HepG2 (cell line): ENCODE data around the gene IRS1. TPM values are rescaled to one million over a fixed set of nuclear protein-coding genes. Genes with fewer than 3 reads are reported as not detected.
A peak's percentile ranks its signal among the peaks of the same experiment; 100 is the strongest.

Source experiments
- ARNT2 ChIP-seq: sonication (generic); formaldehyde crosslinking; IDR thresholded peaks from 2 replicates; pipeline ENCODE4 v1.8.0; 2022; ENCODE audit warnings: mild to moderate bottlenecking, low read depth, missing genetic modification reagents, moderate library complexity
- CEBPG ChIP-seq: IDR thresholded peaks from 2 replicates; pipeline ENCODE4 v1.6.1; 2016
- DR1 ChIP-seq: sonication (generic); formaldehyde crosslinking; IDR thresholded peaks from 2 replicates; pipeline ENCODE4 v1.8.0; 2021; ENCODE audit warnings: mild to moderate bottlenecking, missing genetic modification reagents, inconsistent platforms
- FOXA3 ChIP-seq: IDR thresholded peaks from 2 replicates; pipeline ENCODE4 v1.6.1; 2016; ENCODE audit warnings: missing genetic modification reagents, missing compliant biosample characterization
- HOXA5 ChIP-seq: sonication (generic); formaldehyde crosslinking; IDR thresholded peaks from 2 replicates; pipeline ENCODE4 v1.4.0; 2020; ENCODE audit warnings: missing genetic modification reagents
- MTF1 ChIP-seq: sonication (generic); formaldehyde crosslinking; IDR thresholded peaks from 2 replicates; pipeline ENCODE4 v1.5.0; 2020; ENCODE audit warnings: missing genetic modification reagents
- NBN ChIP-seq: fragments of 450-650 bp; conservative IDR thresholded peaks from 2 replicates; pipeline ENCODE4 v1.6.1; 2017
- NFE2L2 ChIP-seq: fragments of 150-350 bp; IDR thresholded peaks from 2 replicates; pipeline ENCODE4 v1.6.1; 2014; ENCODE audit warnings: low read length
- RFX5 ChIP-seq: IDR thresholded peaks from 2 replicates; pipeline ENCODE4 v1.6.1; 2011; ENCODE audit warnings: low read depth, low read length, improper control_type of control experiment
- TEAD2 ChIP-seq: sonication (generic); formaldehyde crosslinking; IDR thresholded peaks from 2 replicates; pipeline ENCODE4 v1.9.0; 2021; ENCODE audit warnings: missing genetic modification reagents
- TFAP4 ChIP-seq: sonication (generic); IDR thresholded peaks from 2 replicates; pipeline ENCODE4 v1.6.1; 2016; ENCODE audit warnings: low read depth, borderline replicate concordance
- ZBTB20 ChIP-seq: sonication (generic); formaldehyde crosslinking; IDR thresholded peaks from 2 replicates; pipeline ENCODE4 v1.8.1; 2023; ENCODE audit warnings: missing genetic modification reagents, low read depth, mild to moderate bottlenecking, borderline replicate concordance
- ZBTB38 ChIP-seq: sonication (generic); formaldehyde crosslinking; IDR thresholded peaks from 2 replicates; pipeline ENCODE4 v1.5.1; 2020; ENCODE audit warnings: mild to moderate bottlenecking, missing genetic modification reagents
- ZNF432 ChIP-seq: sonication (generic); formaldehyde crosslinking; IDR thresholded peaks from 2 replicates; pipeline ENCODE4 v1.5.0; 2020; ENCODE audit warnings: missing genetic modification reagents, mild to moderate bottlenecking, borderline replicate concordance
- ZNF512 ChIP-seq: sonication (generic); formaldehyde crosslinking; IDR thresholded peaks from 2 replicates; pipeline ENCODE4 v1.4.0; 2020; ENCODE audit warnings: mild to moderate bottlenecking, missing genetic modification reagents
- ZNF552 ChIP-seq: sonication (generic); formaldehyde crosslinking; IDR thresholded peaks from 2 replicates; pipeline ENCODE4 v1.9.0; 2022; ENCODE audit warnings: missing genetic modification reagents, mild to moderate bottlenecking, borderline replicate concordance
- ZNF572 ChIP-seq: sonication (generic); formaldehyde crosslinking; IDR thresholded peaks from 2 replicates; pipeline ENCODE4 v1.5.1; 2020; ENCODE audit warnings: mild to moderate bottlenecking, missing genetic modification reagents
- ZNF879 ChIP-seq: sonication (generic); formaldehyde crosslinking; IDR thresholded peaks from 2 replicates; pipeline ENCODE4 v1.8.1; 2023; ENCODE audit warnings: missing genetic modification reagents
- ZSCAN20 ChIP-seq: sonication (generic); formaldehyde crosslinking; IDR thresholded peaks from 2 replicates; pipeline ENCODE4 v1.4.0; 2020; ENCODE audit warnings: missing genetic modification reagents, mild to moderate bottlenecking, borderline replicate concordance
- polyA plus RNA-seq, 8 experiments: library from polyadenylated mRNA; depleted of rRNA in 3 of 8; stranded (reverse) in 7 of 8; unstranded in 1 of 8; fragments of >200 nt; fragmentation: Illumina TruSeq in 4 of 8; extraction: Trizol in 4 of 8; gene quantifications; 2 replicates each; pipeline versions ENCODE4 v1.2.1 to v1.2.3, GENCODE V29; 2011 to 2016; ENCODE audit warnings: low read depth in 4 of 8, missing spikeins in 1 of 8, mixed read lengths in 1 of 8; ENCODE audit not compliant: insufficient read depth in 1 of 8
- total RNA-seq, 5 experiments: library from RNA; depleted of rRNA; stranded (reverse); fragments of >200 nt; fragmentation: Illumina TruSeq; extraction: Trizol; gene quantifications; 2 replicates each; pipeline ENCODE4 v1.2.3, GENCODE V29; 2016; ENCODE audit warnings: low read depth in 1 of 5
- TF ChIP-seq, protein P1 (sequence below): sonication (generic); formaldehyde crosslinking; IDR thresholded peaks from 2 replicates; pipeline ENCODE4 v1.5.0; 2020; ENCODE audit warnings: mild to moderate bottlenecking, missing genetic modification reagents
- TF ChIP-seq, protein P2 (sequence below): sonication (generic); formaldehyde crosslinking; IDR thresholded peaks from 2 replicates; pipeline ENCODE4 v1.5.1; 2020; ENCODE audit warnings: missing genetic modification reagents, mild to moderate bottlenecking, borderline replicate concordance
- TF ChIP-seq, protein P3 (sequence below): sonication (generic); formaldehyde crosslinking; conservative IDR thresholded peaks from 2 replicates; pipeline ENCODE4 v1.4.0; 2020; ENCODE audit warnings: missing genetic modification reagents

IRS1 gene
- total and polyA plus RNA-seq, 2 of the 13 experiments (the other 11 are each of a cell fraction or from before 2014, with no cell fraction given), result 8.7 to 9.0 TPM

GRCh38 chr2:226799211-226799975 is at the start of gene IRS1 (continued):
- TF ChIP-seq ZNF432, result no peak
- TF ChIP-seq ZBTB38, result 0 out of 2 replicates have a peak, but pooled peaks have one; percentile 46
- TF ChIP-seq, protein P1, sequence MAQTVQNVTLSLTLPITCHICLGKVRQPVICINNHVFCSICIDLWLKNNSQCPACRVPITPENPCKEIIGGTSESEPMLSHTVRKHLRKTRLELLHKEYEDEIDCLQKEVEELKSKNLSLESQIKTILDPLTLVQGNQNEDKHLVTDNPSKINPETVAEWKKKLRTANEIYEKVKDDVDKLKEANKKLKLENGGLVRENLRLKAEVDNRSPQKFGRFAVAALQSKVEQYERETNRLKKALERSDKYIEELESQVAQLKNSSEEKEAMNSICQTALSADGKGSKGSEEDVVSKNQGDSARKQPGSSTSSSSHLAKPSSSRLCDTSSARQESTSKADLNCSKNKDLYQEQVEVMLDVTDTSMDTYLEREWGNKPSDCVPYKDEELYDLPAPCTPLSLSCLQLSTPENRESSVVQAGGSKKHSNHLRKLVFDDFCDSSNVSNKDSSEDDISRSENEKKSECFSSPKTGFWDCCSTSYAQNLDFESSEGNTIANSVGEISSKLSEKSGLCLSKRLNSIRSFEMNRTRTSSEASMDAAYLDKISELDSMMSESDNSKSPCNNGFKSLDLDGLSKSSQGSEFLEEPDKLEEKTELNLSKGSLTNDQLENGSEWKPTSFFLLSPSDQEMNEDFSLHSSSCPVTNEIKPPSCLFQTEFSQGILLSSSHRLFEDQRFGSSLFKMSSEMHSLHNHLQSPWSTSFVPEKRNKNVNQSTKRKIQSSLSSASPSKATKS (CRISPR knock-in tag), result no peak
- TF ChIP-seq ZNF552 (CRISPR knock-in tag), result no peak
- TF ChIP-seq NBN, result no peak
- TF ChIP-seq RFX5, result no peak
- no peak for TF ChIP-seq NFE2L2
- no peak for TF ChIP-seq ZNF512 (CRISPR knock-in tag)
- no peak for TF ChIP-seq TEAD2
- no peak for TF ChIP-seq CEBPG
- 0 out of 2 replicates have a peak, but pooled peaks have one; percentile 13 for TF ChIP-seq HOXA5
- TF ChIP-seq DR1 (CRISPR knock-in tag), result 0 out of 2 replicates have a peak, but pooled peaks have one; percentile 12
- TF ChIP-seq ARNT2, result peak; percentile 73
- TF ChIP-seq ZBTB20 (CRISPR knock-in tag), result no peak
- TF ChIP-seq TFAP4, result no peak
- TF ChIP-seq, protein P2, sequence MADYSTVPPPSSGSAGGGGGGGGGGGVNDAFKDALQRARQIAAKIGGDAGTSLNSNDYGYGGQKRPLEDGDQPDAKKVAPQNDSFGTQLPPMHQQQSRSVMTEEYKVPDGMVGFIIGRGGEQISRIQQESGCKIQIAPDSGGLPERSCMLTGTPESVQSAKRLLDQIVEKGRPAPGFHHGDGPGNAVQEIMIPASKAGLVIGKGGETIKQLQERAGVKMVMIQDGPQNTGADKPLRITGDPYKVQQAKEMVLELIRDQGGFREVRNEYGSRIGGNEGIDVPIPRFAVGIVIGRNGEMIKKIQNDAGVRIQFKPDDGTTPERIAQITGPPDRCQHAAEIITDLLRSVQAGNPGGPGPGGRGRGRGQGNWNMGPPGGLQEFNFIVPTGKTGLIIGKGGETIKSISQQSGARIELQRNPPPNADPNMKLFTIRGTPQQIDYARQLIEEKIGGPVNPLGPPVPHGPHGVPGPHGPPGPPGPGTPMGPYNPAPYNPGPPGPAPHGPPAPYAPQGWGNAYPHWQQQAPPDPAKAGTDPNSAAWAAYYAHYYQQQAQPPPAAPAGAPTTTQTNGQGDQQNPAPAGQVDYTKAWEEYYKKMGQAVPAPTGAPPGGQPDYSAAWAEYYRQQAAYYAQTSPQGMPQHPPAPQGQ, result no peak; the same call in 1 of the 2 replicates
- 0 out of 2 replicates have a peak, but pooled peaks have one; percentile 14 for TF ChIP-seq ZNF879
- TF ChIP-seq ZNF572 (CRISPR knock-in tag), result no peak
- TF ChIP-seq, protein P3, sequence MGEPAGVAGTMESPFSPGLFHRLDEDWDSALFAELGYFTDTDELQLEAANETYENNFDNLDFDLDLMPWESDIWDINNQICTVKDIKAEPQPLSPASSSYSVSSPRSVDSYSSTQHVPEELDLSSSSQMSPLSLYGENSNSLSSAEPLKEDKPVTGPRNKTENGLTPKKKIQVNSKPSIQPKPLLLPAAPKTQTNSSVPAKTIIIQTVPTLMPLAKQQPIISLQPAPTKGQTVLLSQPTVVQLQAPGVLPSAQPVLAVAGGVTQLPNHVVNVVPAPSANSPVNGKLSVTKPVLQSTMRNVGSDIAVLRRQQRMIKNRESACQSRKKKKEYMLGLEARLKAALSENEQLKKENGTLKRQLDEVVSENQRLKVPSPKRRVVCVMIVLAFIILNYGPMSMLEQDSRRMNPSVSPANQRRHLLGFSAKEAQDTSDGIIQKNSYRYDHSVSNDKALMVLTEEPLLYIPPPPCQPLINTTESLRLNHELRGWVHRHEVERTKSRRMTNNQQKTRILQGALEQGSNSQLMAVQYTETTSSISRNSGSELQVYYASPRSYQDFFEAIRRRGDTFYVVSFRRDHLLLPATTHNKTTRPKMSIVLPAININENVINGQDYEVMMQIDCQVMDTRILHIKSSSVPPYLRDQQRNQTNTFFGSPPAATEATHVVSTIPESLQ (CRISPR knock-in tag), result no peak
- no peak for TF ChIP-seq MTF1
- TF ChIP-seq FOXA3 (CRISPR knock-in tag), result no peak
- no peak for TF ChIP-seq ZSCAN20
